B cell (primary cell): ENCODE data around the gene MRPL10.

ENCODE experiments used
- CTCF ChIP-seq: fragments of 200-600 bp; IDR thresholded peaks from one replicate; pipeline ENCODE4 v1.8.0; 2022; ENCODE audit warnings: antibody characterized with exemption, mild to moderate bottlenecking
- EZH2 ChIP-seq: IDR thresholded peaks from 2 replicates; pipeline ENCODE4 v1.6.1; 2012; ENCODE audit warnings: borderline replicate concordance, low read depth, mild to moderate bottlenecking, moderate library complexity, low read length; ENCODE audit not compliant: insufficient read depth, poor library complexity, severe bottlenecking

DNA sequence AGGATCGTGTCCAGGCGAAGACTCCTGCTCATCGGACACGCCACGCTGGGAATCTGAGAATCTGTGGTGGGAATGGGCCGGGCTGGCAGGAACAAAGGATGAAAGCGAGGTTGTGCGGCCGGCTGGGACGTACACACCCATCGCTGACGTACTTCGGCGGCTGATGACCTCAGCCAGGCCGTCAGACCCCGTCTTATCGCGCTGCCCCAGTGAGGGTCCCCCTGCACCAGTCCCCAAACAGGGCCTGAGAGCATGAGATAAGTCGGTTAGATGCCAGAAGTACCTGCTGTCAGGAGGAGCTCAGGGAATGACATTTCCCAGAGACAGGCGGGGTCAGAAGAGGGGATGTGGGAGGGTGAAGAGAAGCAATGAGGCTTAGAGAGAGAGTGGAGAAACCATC lies 35.6 kb upstream of the MRPL10 start:
- no peak for TF ChIP-seq EZH2
- TF ChIP-seq CTCF = no peak
